IMR-90 (cell line): ENCODE results near the gene KIF1A. TPM values are rescaled to one million over a fixed set of nuclear protein-coding genes. Genes with fewer than 3 reads are reported as not detected.

Experiments used
- ATAC-seq: fragments of 200-7000 bp; cut with Tn5 transposase; 2 replicates; pipeline ENCODE4 v1.9.1; 2020; ENCODE audit warnings: low read depth, mild to moderate bottlenecking, moderate library complexity
- BruUV-seq: library from RNA; stranded (reverse); fragments of 400-500 nt; replicated peaks from 2 replicates; lab custom pipeline; 2021; lab: Mats Ljungman, UMichigan
- CTCF ChIA-PET: fragments of 300-600 bp; formaldehyde crosslinking; extraction: SDS; loops from one replicate; lab custom pipeline; 2021; ENCODE audit warnings: antibody characterized with exemption; lab: Yijun Ruan, JAX
- POLR2A ChIA-PET: fragments of 300-600 bp; sonication (Branson Sonifier 250); formaldehyde crosslinking; loops from one replicate; lab custom pipeline; 2022; ENCODE audit warnings: antibody characterized with exemption; ENCODE audit not compliant: unreplicated experiment; lab: Charles Lee
- DNase-seq: peaks from one replicate; pipeline ENCODE4 v3.0.0; 2013
- H2AFZ ChIP-seq: replicated peaks from 2 replicates; pipeline ENCODE3; 2013; ENCODE audit warnings: low read length, mild to moderate bottlenecking; ENCODE audit not compliant: poor library complexity
- H2AK5ac ChIP-seq: 2 replicates; pipeline ENCODE4 v1.6.1; 2013; ENCODE audit warnings: low read depth, low read length, inconsistent platforms
- H2AK9ac ChIP-seq: replicated peaks from 2 replicates; pipeline ENCODE3; 2013; ENCODE audit warnings: mild to moderate bottlenecking, low read depth, low read length, moderate library complexity; ENCODE audit not compliant: poor library complexity
- H2BK120ac ChIP-seq: 2 replicates; pipeline ENCODE4 v1.6.1; 2013; ENCODE audit warnings: low read depth, low read length, inconsistent platforms
- H2BK15ac ChIP-seq: 3 replicates; pipeline ENCODE4 v1.6.1; 2013; ENCODE audit warnings: low read depth, low read length, inconsistent platforms
- H2BK20ac ChIP-seq: 2 replicates; pipeline ENCODE4 v1.6.1; 2013; ENCODE audit warnings: low read depth, mild to moderate bottlenecking, inconsistent platforms, low read length, moderate library complexity
- H2BK5ac ChIP-seq: 2 replicates; pipeline ENCODE4 v1.6.1; 2013; ENCODE audit warnings: mild to moderate bottlenecking, low read depth, low read length, inconsistent platforms; ENCODE audit not compliant: poor library complexity, severe bottlenecking
- H3K14ac ChIP-seq: replicated peaks from 2 replicates; pipeline ENCODE4 v1.6.1; 2013; ENCODE audit warnings: low read depth, low read length, inconsistent platforms
- H3K18ac ChIP-seq: 2 replicates; pipeline ENCODE4 v1.6.1; 2013; ENCODE audit warnings: low read depth, low read length, control low read depth
- H3K23ac ChIP-seq: 2 replicates; pipeline ENCODE4 v1.6.1; 2013; ENCODE audit warnings: low read depth, low read length, inconsistent platforms
- H3K27ac ChIP-seq: 2 replicates; pipeline ENCODE4 v1.5.1; 2013; ENCODE audit warnings: mild to moderate bottlenecking, control low read depth, low read length; ENCODE audit not compliant: insufficient read depth
- H3K27me3 ChIP-seq: 2 replicates; pipeline ENCODE4 v1.6.1; 2013; ENCODE audit warnings: low read length; ENCODE audit not compliant: control insufficient read depth, insufficient read depth
- H3K36me3 ChIP-seq: 2 replicates; pipeline ENCODE4 v1.6.1; 2013; ENCODE audit warnings: low read length, mixed read lengths; ENCODE audit not compliant: control insufficient read depth, insufficient read depth
- H3K4ac ChIP-seq: 2 replicates; pipeline ENCODE4 v1.6.1; 2013; ENCODE audit warnings: low read depth, low read length, inconsistent platforms
- H3K4me1 ChIP-seq: 2 replicates; pipeline ENCODE4 v1.6.1; 2013; ENCODE audit warnings: low read length, mixed read lengths; ENCODE audit not compliant: control insufficient read depth, insufficient read depth
- H3K4me2 ChIP-seq: 2 replicates; pipeline ENCODE4 v1.6.1; 2013; ENCODE audit warnings: low read depth, mild to moderate bottlenecking, control low read depth, low read length, moderate library complexity
- H3K4me3 ChIP-seq: 2 replicates; pipeline ENCODE4 v1.5.1; 2013; ENCODE audit warnings: low read depth, mild to moderate bottlenecking, control low read depth, low read length, moderate library complexity; ENCODE audit not compliant: insufficient read depth
- H3K56ac ChIP-seq: 2 replicates; pipeline ENCODE4 v1.6.1; 2013; ENCODE audit warnings: low read length, inconsistent platforms; ENCODE audit not compliant: insufficient read depth; ENCODE audit errors: extremely low read depth
- H3K79me1 ChIP-seq, 2 experiments: 2 replicates each; pipeline ENCODE4 v1.6.1; 2013; ENCODE audit warnings: low read length in 2 of 2, inconsistent platforms in 1 of 2, low read depth in 1 of 2
- H3K9ac ChIP-seq: 2 replicates; pipeline ENCODE4 v1.6.1; 2013; ENCODE audit warnings: low read depth, low read length, control low read depth
- H3K9me1 ChIP-seq: 2 replicates; pipeline ENCODE4 v1.6.1; 2013; ENCODE audit warnings: low read length, inconsistent platforms; ENCODE audit not compliant: insufficient read depth
- H3K9me3 ChIP-seq: 2 replicates; pipeline ENCODE4 v1.6.1; 2013; ENCODE audit warnings: low read length; ENCODE audit not compliant: control insufficient read depth, insufficient read depth
- H4K20me1 ChIP-seq: 2 replicates; pipeline ENCODE4 v1.6.1; 2013; ENCODE audit warnings: low read length, inconsistent platforms; ENCODE audit not compliant: insufficient read depth
- H4K5ac ChIP-seq: 2 replicates; pipeline ENCODE4 v1.6.1; 2013; ENCODE audit warnings: mild to moderate bottlenecking, low read depth, low read length, control low read depth
- H4K8ac ChIP-seq, 2 experiments: 2 replicates each; pipeline ENCODE4 v1.6.1; 2013; ENCODE audit warnings: low read depth in 2 of 2, low read length in 2 of 2, control low read depth in 1 of 2, inconsistent platforms in 1 of 2
- H4K91ac ChIP-seq: 2 replicates; pipeline ENCODE4 v1.6.1; 2013; ENCODE audit warnings: low read depth, low read length, inconsistent platforms; ENCODE audit not compliant: insufficient read depth
- BHLHE40 ChIP-seq: fragments of 150-350 bp; IDR thresholded peaks from 2 replicates; pipeline ENCODE4 v1.6.1; 2016; ENCODE audit warnings: mild to moderate bottlenecking, low read depth, low read length
- CEBPB ChIP-seq: IDR thresholded peaks from 2 replicates; pipeline ENCODE4 v1.6.1; 2012; ENCODE audit warnings: low read depth, low read length, improper control_type of control experiment
- CHD1 ChIP-seq: IDR thresholded peaks from 2 replicates; pipeline ENCODE4 v1.6.1; 2012; ENCODE audit warnings: low read depth, low read length, improper control_type of control experiment
- FOS ChIP-seq: fragments of 150-350 bp; IDR thresholded peaks from 2 replicates; pipeline ENCODE4 v1.6.1; 2016; ENCODE audit warnings: low read depth, low read length
- MAFK ChIP-seq: IDR thresholded peaks from 2 replicates; pipeline ENCODE4 v1.6.1; 2012; ENCODE audit warnings: low read depth, low read length, improper control_type of control experiment
- MAZ ChIP-seq: IDR thresholded peaks from 2 replicates; pipeline ENCODE4 v1.6.1; 2012; ENCODE audit warnings: low read depth, mild to moderate bottlenecking, low read length, improper control_type of control experiment, moderate library complexity, borderline replicate concordance
- MXI1 ChIP-seq: IDR thresholded peaks from 2 replicates; pipeline ENCODE4 v1.6.1; 2012; ENCODE audit warnings: low read depth, mild to moderate bottlenecking, low read length, moderate library complexity, borderline replicate concordance
- NFE2L2 ChIP-seq: fragments of 150-350 bp; IDR thresholded peaks from 2 replicates; pipeline ENCODE4 v1.6.1; 2016; ENCODE audit warnings: low read depth, mild to moderate bottlenecking, low read length
- POLR2A ChIP-seq: IDR thresholded peaks from 2 replicates; pipeline ENCODE4 v1.6.1; 2012; ENCODE audit warnings: mild to moderate bottlenecking, low read depth, low read length
- RAD21 ChIP-seq: IDR thresholded peaks from 2 replicates; pipeline ENCODE4 v1.6.1; 2012; ENCODE audit warnings: low read length, improper control_type of control experiment
- RFX5 ChIP-seq: IDR thresholded peaks from 2 replicates; pipeline ENCODE4 v1.8.0; 2012; ENCODE audit warnings: low read depth, mild to moderate bottlenecking, low read length, moderate library complexity
- SMC3 ChIP-seq: fragments of 150-350 bp; IDR thresholded peaks from 2 replicates; pipeline ENCODE4 v1.6.1; 2016; ENCODE audit warnings: low read depth, mild to moderate bottlenecking, antibody characterized with exemption, low read length, moderate library complexity
- WGBS, 2 experiments: methylation state at CpG; one replicate each; pipeline versions ENCODE4 v1.1.5 to v1.1.7; 2013; ENCODE audit warnings: missing lambda C conversion rate in 2 of 2; ENCODE audit not compliant: insufficient read length in 1 of 2; ENCODE audit errors: extremely low coverage in 2 of 2; 5-methylcytosine and 5-hydroxymethylcytosine counted together
- dilution Hi-C: fragments of 300-500 bp; cut with HindIII; formaldehyde crosslinking; loops from one replicate; pipeline ENCODE4 v1.14.3; 2018; ENCODE audit warnings: low sequenced_read_pairs; ENCODE audit not compliant: unreplicated experiment
- in situ Hi-C: fragments of 300-500 bp; cut with MboI; formaldehyde crosslinking; loops from 3 replicates; pipeline ENCODE4 v1.14.3; 2019; ENCODE audit warnings: low sequenced_read_pairs, inconsistent platforms, mixed read lengths
- intact Hi-C: fragments of 100-400 bp; cut with micrococcal nuclease; formaldehyde crosslinking; loops from 2 replicates; pipeline ENCODE4 v1.10.0; 2022
- polyA plus RNA-seq, 3 experiments: library from polyadenylated mRNA; depleted of rRNA; stranded (reverse); fragments of >200 nt; gene quantifications; 2 replicates each; pipeline ENCODE4 v1.2.3, GENCODE V29; 2012; ENCODE audit warnings: low replicate concordance in 1 of 3
- total RNA-seq: library from RNA; depleted of rRNA; stranded (reverse); fragments of >200 nt; gene quantifications from 2 replicates; pipeline ENCODE4 v1.2.3, GENCODE V29; 2012
- TF ChIP-seq, protein P1 (sequence below): conservative IDR thresholded peaks from 2 replicates; pipeline ENCODE4 v1.5.1; 2012; ENCODE audit warnings: mild to moderate bottlenecking, low read depth, low read length, improper control_type of control experiment
- TF ChIP-seq, protein P2 (sequence below): fragments of 150-350 bp; IDR thresholded peaks from 2 replicates; pipeline ENCODE4 v1.6.1; 2016; ENCODE audit warnings: low read depth, mild to moderate bottlenecking, low read length, moderate library complexity, borderline replicate concordance

The KIF1A gene
- total and polyA plus RNA-seq, 2 of the 4 experiments (the other 2 are of a cell fraction) = under 0.01 TPM; not detected in 1

DNA sequence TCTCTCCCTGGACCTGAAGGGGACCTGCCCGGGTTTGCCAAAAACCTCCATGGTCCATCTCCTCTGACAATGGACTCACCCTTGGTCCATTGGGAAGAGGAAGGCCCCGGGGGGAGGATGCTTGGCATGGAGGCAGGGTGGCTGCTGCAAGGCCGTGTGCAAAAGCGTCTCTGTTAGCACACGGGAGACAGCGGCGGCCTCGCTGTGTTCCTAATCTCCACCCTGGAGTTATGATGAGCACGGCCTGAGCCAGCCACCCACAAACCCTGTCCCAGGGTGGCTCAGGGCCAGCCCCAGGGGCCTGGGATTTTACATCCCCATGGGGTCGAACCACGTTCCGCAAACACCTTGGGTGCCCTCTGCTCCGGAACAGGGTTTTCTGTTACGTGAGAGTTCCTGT, 92.6 kb downstream of the KIF1A start:
- Histone ChIP-seq H3K79me1 (no peaks in the 10 kb centered on the region), H3K23ac (no peak overlapping the region), H3K9ac (no peak overlapping the region), H2AK5ac (no peak overlapping the region), H4K8ac (no peak overlapping the region), H3K36me3 (no peaks in the 10 kb centered on the region), H2BK20ac (no peak overlapping the region), H3K56ac (no peak overlapping the region), H3K14ac (no peak overlapping the region), H3K18ac (no peak overlapping the region), H2AFZ (no peak overlapping the region), H4K20me1 (no peaks in the 10 kb centered on the region; the same call in 1 of the 2 replicates), H2BK15ac (no peak overlapping the region), H3K27ac (no peak overlapping the region), H3K4me1 (no peaks in the 10 kb centered on the region; the same call in 1 of the 2 replicates), H4K91ac (no peak overlapping the region), H3K4ac (no peak overlapping the region), H2BK120ac (no peak overlapping the region), H2BK5ac (no peak overlapping the region), H2AK9ac (no peak overlapping the region), H3K4me2 (no peak overlapping the region), H3K9me1 (no peaks in the 10 kb centered on the region), H4K5ac (no peak overlapping the region), H3K4me3 (no peak overlapping the region), H3K9me3 (no peaks in the 10 kb centered on the region), H3K27me3 (peaks cover 33% of the 10 kb centered on the region)
- TF ChIP-seq BHLHE40 (no peak), SMC3 (no peak), FOS (no peak), RFX5 (no peak), MAZ (no peak), MXI1 (no peak), MAFK (no peak), NFE2L2 (no peak), CHD1 (no peak), RAD21 (no peak), POLR2A (no peak), CEBPB (no peak)
- TF ChIP-seq, protein P1, sequence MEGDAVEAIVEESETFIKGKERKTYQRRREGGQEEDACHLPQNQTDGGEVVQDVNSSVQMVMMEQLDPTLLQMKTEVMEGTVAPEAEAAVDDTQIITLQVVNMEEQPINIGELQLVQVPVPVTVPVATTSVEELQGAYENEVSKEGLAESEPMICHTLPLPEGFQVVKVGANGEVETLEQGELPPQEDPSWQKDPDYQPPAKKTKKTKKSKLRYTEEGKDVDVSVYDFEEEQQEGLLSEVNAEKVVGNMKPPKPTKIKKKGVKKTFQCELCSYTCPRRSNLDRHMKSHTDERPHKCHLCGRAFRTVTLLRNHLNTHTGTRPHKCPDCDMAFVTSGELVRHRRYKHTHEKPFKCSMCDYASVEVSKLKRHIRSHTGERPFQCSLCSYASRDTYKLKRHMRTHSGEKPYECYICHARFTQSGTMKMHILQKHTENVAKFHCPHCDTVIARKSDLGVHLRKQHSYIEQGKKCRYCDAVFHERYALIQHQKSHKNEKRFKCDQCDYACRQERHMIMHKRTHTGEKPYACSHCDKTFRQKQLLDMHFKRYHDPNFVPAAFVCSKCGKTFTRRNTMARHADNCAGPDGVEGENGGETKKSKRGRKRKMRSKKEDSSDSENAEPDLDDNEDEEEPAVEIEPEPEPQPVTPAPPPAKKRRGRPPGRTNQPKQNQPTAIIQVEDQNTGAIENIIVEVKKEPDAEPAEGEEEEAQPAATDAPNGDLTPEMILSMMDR = no peak
- TF ChIP-seq, protein P2, sequence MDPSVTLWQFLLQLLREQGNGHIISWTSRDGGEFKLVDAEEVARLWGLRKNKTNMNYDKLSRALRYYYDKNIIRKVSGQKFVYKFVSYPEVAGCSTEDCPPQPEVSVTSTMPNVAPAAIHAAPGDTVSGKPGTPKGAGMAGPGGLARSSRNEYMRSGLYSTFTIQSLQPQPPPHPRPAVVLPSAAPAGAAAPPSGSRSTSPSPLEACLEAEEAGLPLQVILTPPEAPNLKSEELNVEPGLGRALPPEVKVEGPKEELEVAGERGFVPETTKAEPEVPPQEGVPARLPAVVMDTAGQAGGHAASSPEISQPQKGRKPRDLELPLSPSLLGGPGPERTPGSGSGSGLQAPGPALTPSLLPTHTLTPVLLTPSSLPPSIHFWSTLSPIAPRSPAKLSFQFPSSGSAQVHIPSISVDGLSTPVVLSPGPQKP = no peak
- 61% methylated on average over 4 of the region's 14 CpGs; no CpG with 5 or more reads in 1 of the 2 experiments for WGBS, 2 experiments
- ChIA-PET POLR2A (no interaction called here), CTCF (no interaction called here)
- dilution Hi-C loops = no loop called here
- intact Hi-C loops = no loop called here
- no TSS peak for BruUV-seq
- in situ Hi-C loops = no loop called here
- DNase-seq (no peak), ATAC-seq (no peak)
